ENCODE measurements around the gene SPATA13. TPM values are rescaled to one million over a fixed set of nuclear protein-coding genes. Genes with fewer than 3 reads are reported as not detected.
"Not testable (repeated sequence)": the region's sequence is repeated elsewhere in the genome, so short reads cannot be mapped to it uniquely, and the experiment has no call there.

Gene SPATA13
- total RNA-seq, 2 donors from 2014 or later: 101 to 112 TPM

GRCh38 chr13:24306632-24307031 lies 146.1 kb downstream of the SPATA13 start:
- DNase-seq: no peak
- peak overlapping the region; percentile 60 for H3K27ac Mint-ChIP-seq
- peaks cover 4% of the 10 kb centered on the region for H3K4me1 Mint-ChIP-seq

GRCh38 chr13:24307211-24308067 lies 146.9 kb downstream of the SPATA13 start:
- Mint-ChIP-seq H3K4me3 (peak overlapping the region; percentile 60), H3K4me1 (peaks cover 4% of the 10 kb centered on the region), H3K36me3 (ENCODE audit: low read depth) (peaks cover 3% of the 10 kb centered on the region), H3K27me3 (no peaks in the 10 kb centered on the region), H3K27ac (peak overlapping the region; percentile 60)
- peak; percentile 32 for ATAC-seq
- H3K9me3 ChIP-seq (ENCODE audit: control insufficient read depth, low read length, poor library complexity, severe bottlenecking): no peaks in the 10 kb centered on the region
- DNase-seq: no peak

More at GRCh38 chr13:24306632-24307031, 146.1 kb downstream of the SPATA13 start:
- peaks cover 3% of the 10 kb centered on the region for H3K36me3 Mint-ChIP-seq (ENCODE audit: low read depth)
- H3K9me3 ChIP-seq (ENCODE audit: control insufficient read depth, low read length, poor library complexity, severe bottlenecking): no peaks in the 10 kb centered on the region
- ATAC-seq: no peak
- H3K4me3 Mint-ChIP-seq: no peak overlapping the region
- no peaks in the 10 kb centered on the region for H3K27me3 Mint-ChIP-seq

- peak; percentile 13 for ATAC-seq
- no peaks in the 10 kb centered on the region for H3K9me3 ChIP-seq (ENCODE audit: control insufficient read depth, low read length, poor library complexity, severe bottlenecking)
- peak overlapping the region; percentile 60 for H3K4me3 Mint-ChIP-seq
- no peak for DNase-seq
- H3K27ac Mint-ChIP-seq: peak overlapping the region; percentile 60
- H3K4me1 Mint-ChIP-seq: peaks cover 4% of the 10 kb centered on the region
- no peaks in the 10 kb centered on the region for H3K27me3 Mint-ChIP-seq
- peaks cover 3% of the 10 kb centered on the region for H3K36me3 Mint-ChIP-seq (ENCODE audit: low read depth)
Observed at GRCh38 chr13:24308068-24308445, 147.5 kb downstream of the SPATA13 start.

- Mint-ChIP-seq H3K27me3 (no peaks in the 10 kb centered on the region), H3K36me3 (ENCODE audit: low read depth) (peaks cover 3% of the 10 kb centered on the region), H3K27ac (no peak overlapping the region), H3K4me3 (peak overlapping the region; percentile 71), H3K4me1 (peaks cover 4% of the 10 kb centered on the region)
- no peaks in the 10 kb centered on the region for H3K9me3 ChIP-seq (ENCODE audit: control insufficient read depth, low read length, poor library complexity, severe bottlenecking)
- DNase-seq: no peak
- peak; percentile 40 for ATAC-seq
Observed at GRCh38 chr13:24308488-24309020, 148.0 kb downstream of the SPATA13 start.

GRCh38 chr13:24309300-24309699 lies 148.8 kb downstream of the SPATA13 start, which contains the start of gene C1QTNF9:
Gene C1QTNF9, plus strand, starts transcription at chr13:24309580. Its CDS starts 6,424 bp downstream, at chr13:24316004.
- H3K27me3 Mint-ChIP-seq; DNase-seq; H3K27ac Mint-ChIP-seq; H3K36me3 Mint-ChIP-seq (ENCODE audit: low read depth); ATAC-seq; H3K4me1 Mint-ChIP-seq; H3K9me3 ChIP-seq (ENCODE audit: control insufficient read depth, low read length, poor library complexity, severe bottlenecking): not testable (repeated sequence)
- peak within 1 kb of the TSS; percentile 71 for H3K4me3 Mint-ChIP-seq

GRCh38 chr13:24313439-24313838 lies 152.9 kb downstream of the SPATA13 start:
- no peaks in the 10 kb centered on the region for H3K9me3 ChIP-seq (ENCODE audit: control insufficient read depth, low read length, poor library complexity, severe bottlenecking)
- DNase-seq (no peak), ATAC-seq (no peak)
- Mint-ChIP-seq H3K27ac (no peak overlapping the region), H3K36me3 (ENCODE audit: low read depth) (no peaks in the 10 kb centered on the region), H3K27me3 (no peaks in the 10 kb centered on the region), H3K4me1 (peaks cover 6% of the 10 kb centered on the region), H3K4me3 (no peak overlapping the region)

- peaks cover 13% of the 10 kb centered on the region for H3K27me3 Mint-ChIP-seq
- H3K9me3 ChIP-seq (ENCODE audit: control insufficient read depth, low read length, poor library complexity, severe bottlenecking); H3K4me1 Mint-ChIP-seq; H3K4me3 Mint-ChIP-seq; ATAC-seq; H3K36me3 Mint-ChIP-seq (ENCODE audit: low read depth); DNase-seq; H3K27ac Mint-ChIP-seq: not testable (repeated sequence)
Observed at GRCh38 chr13:24317835-24318234, 157.3 kb downstream of the SPATA13 start.

- not testable (repeated sequence) for H3K9me3 ChIP-seq (ENCODE audit: control insufficient read depth, low read length, poor library complexity, severe bottlenecking); H3K4me1 Mint-ChIP-seq; ATAC-seq; H3K36me3 Mint-ChIP-seq (ENCODE audit: low read depth); DNase-seq; H3K27ac Mint-ChIP-seq; H3K4me3 Mint-ChIP-seq
- H3K27me3 Mint-ChIP-seq: peaks cover 24% of the 10 kb centered on the region
Observed at GRCh38 chr13:24318878-24319277, 158.4 kb downstream of the SPATA13 start.

GRCh38 chr13:24319641-24320040 lies 159.1 kb downstream of the SPATA13 start:
- H3K4me1 Mint-ChIP-seq; H3K4me3 Mint-ChIP-seq; ATAC-seq; H3K9me3 ChIP-seq (ENCODE audit: control insufficient read depth, low read length, poor library complexity, severe bottlenecking); H3K36me3 Mint-ChIP-seq (ENCODE audit: low read depth); DNase-seq; H3K27ac Mint-ChIP-seq: not testable (repeated sequence)
- H3K27me3 Mint-ChIP-seq: peaks cover 28% of the 10 kb centered on the region

GRCh38 chr13:24321416-24321815 lies 160.9 kb downstream of the SPATA13 start:
- peaks cover 45% of the 10 kb centered on the region for H3K27me3 Mint-ChIP-seq
- not testable (repeated sequence) for H3K9me3 ChIP-seq (ENCODE audit: control insufficient read depth, low read length, poor library complexity, severe bottlenecking); ATAC-seq; H3K27ac Mint-ChIP-seq; H3K36me3 Mint-ChIP-seq (ENCODE audit: low read depth); H3K4me3 Mint-ChIP-seq; H3K4me1 Mint-ChIP-seq; DNase-seq

GRCh38 chr13:24322470-24322869 lies 161.9 kb downstream of the SPATA13 start:
- not testable (repeated sequence) for H3K36me3 Mint-ChIP-seq (ENCODE audit: low read depth); ATAC-seq; H3K9me3 ChIP-seq (ENCODE audit: control insufficient read depth, low read length, poor library complexity, severe bottlenecking); H3K4me1 Mint-ChIP-seq; DNase-seq; H3K27ac Mint-ChIP-seq; H3K4me3 Mint-ChIP-seq
- H3K27me3 Mint-ChIP-seq: peaks cover 49% of the 10 kb centered on the region

GRCh38 chr13:24323036-24323738 lies 162.7 kb downstream of the SPATA13 start:
- no peak overlapping the region for H3K4me3 Mint-ChIP-seq
- H3K4me1 Mint-ChIP-seq: peaks cover 2% of the 10 kb centered on the region
- no peak for DNase-seq
- H3K27ac Mint-ChIP-seq: no peak overlapping the region
- no peaks in the 10 kb centered on the region for H3K36me3 Mint-ChIP-seq (ENCODE audit: low read depth)
- no peaks in the 10 kb centered on the region for H3K9me3 ChIP-seq (ENCODE audit: control insufficient read depth, low read length, poor library complexity, severe bottlenecking)
- ATAC-seq: no peak
- peaks cover 50% of the 10 kb centered on the region for H3K27me3 Mint-ChIP-seq

GRCh38 chr13:24323739-24324075 lies 163.2 kb downstream of the SPATA13 start:
- no peak overlapping the region for H3K4me3 Mint-ChIP-seq
- H3K27ac Mint-ChIP-seq: no peak overlapping the region
- H3K4me1 Mint-ChIP-seq: peaks cover 2% of the 10 kb centered on the region
- DNase-seq: no peak
- no peaks in the 10 kb centered on the region for H3K36me3 Mint-ChIP-seq (ENCODE audit: low read depth)
- H3K9me3 ChIP-seq (ENCODE audit: control insufficient read depth, low read length, poor library complexity, severe bottlenecking): no peaks in the 10 kb centered on the region
- peaks cover 55% of the 10 kb centered on the region for H3K27me3 Mint-ChIP-seq
- ATAC-seq: no peak
